AML-193 (cell line): ENCODE data around the gene IL34.

ENCODE experiments used
- DNase-seq, 2 experiments: peaks; one replicate each; lab custom pipeline; 2025; lab: John Stamatoyannopoulos, UW

The IL34 gene

GRCh38 chr16:70689035-70689969, 42.9 kb downstream of the IL34 start:
- DNase-seq = no peak

GRCh38 chr16:70689970-70690891, 43.9 kb downstream of the IL34 start:
- no peak for DNase-seq

- DNase-seq = no peak
Observed at GRCh38 chr16:70691223-70692129, 45.1 kb downstream of the IL34 start.

GRCh38 chr16:70692130-70692872, 45.9 kb downstream of the IL34 start:
- DNase-seq = no peak

- DNase-seq = no peak
Observed at GRCh38 chr16:70692873-70693671, 46.7 kb downstream of the IL34 start.

GRCh38 chr16:70694088-70694867, 47.9 kb downstream of the IL34 start:
- DNase-seq = no peak

- no peak for DNase-seq
Observed at GRCh38 chr16:70694868-70695218, 48.5 kb downstream of the IL34 start.

GRCh38 chr16:70695331-70696070, 49.1 kb downstream of the IL34 start:
- DNase-seq = no peak

- DNase-seq = no peak
Observed at GRCh38 chr16:70696355-70696754, 50.0 kb downstream of the IL34 start.

GRCh38 chr16:70696952-70697593, 50.7 kb downstream of the IL34 start:
- DNase-seq = no peak

GRCh38 chr16:70697594-70698170, 51.3 kb downstream of the IL34 start:
- DNase-seq = no peak

- DNase-seq = no peak
Observed at GRCh38 chr16:70698901-70699300, 52.5 kb downstream of the IL34 start.

- DNase-seq = no peak
Observed at GRCh38 chr16:70699696-70700095, 53.3 kb downstream of the IL34 start.

GRCh38 chr16:70700101-70701020, 54.0 kb downstream of the IL34 start:
- DNase-seq = no peak

GRCh38 chr16:70701036-70701435, 54.7 kb downstream of the IL34 start:
- DNase-seq = no peak

GRCh38 chr16:70701596-70701995, 55.2 kb downstream of the IL34 start:
- no peak for DNase-seq

- DNase-seq = no peak
Observed at GRCh38 chr16:70701998-70702397, 55.6 kb downstream of the IL34 start.
